Thyroid gland (tissue), 4 donors: ENCODE measurements around the gene DVL2. TPM values are rescaled to one million over a fixed set of nuclear protein-coding genes. Genes with fewer than 3 reads are reported as not detected.
A peak's percentile ranks its signal among the peaks of the same experiment; 100 is the strongest.

ENCODE experiments used
- DNase-seq, 2 donors: peaks; one replicate each; pipeline ENCODE4 v3.0.0-alpha.2; 2019
- H3K27ac ChIP-seq, 3 donors: fragments of 200-600 bp; sonication (generic); 1 replicate in 2 of 3; 2 replicates in 1 of 3; pipeline ENCODE4 v1.5.1; 2016 to 2019; ENCODE audit warnings: mild to moderate bottlenecking in 1 of 3, moderate library complexity in 1 of 3
- H3K27me3 ChIP-seq: fragments of 200-600 bp; sonication (generic); one replicate; pipeline ENCODE4 v1.5.1; 2019
- H3K36me3 ChIP-seq, 2 donors: fragments of 200-600 bp; sonication (generic); one replicate each; pipeline ENCODE4 v1.5.1; 2016 to 2019
- H3K4me1 ChIP-seq, 2 donors: fragments of 200-600 bp; sonication (generic); one replicate each; pipeline ENCODE4 v1.5.1; 2017 to 2019
- H3K4me3 ChIP-seq, 3 donors: fragments of 200-600 bp; sonication (generic); replicated peaks in 1 of 3; 1 replicate in 2 of 3; 2 replicates in 1 of 3; pipeline ENCODE4 v1.5.1; 2016; ENCODE audit warnings: mild to moderate bottlenecking in 1 of 3
- H3K9me3 ChIP-seq: fragments of 200-600 bp; sonication (generic); one replicate; pipeline ENCODE4 v1.5.1; 2017
- POLR2A ChIP-seq, 2 donors: fragments of 450-650 bp; IDR thresholded peaks; one replicate each; pipeline ENCODE4 v1.6.1; 2017; ENCODE audit warnings: antibody characterized with exemption in 2 of 2, mild to moderate bottlenecking in 2 of 2, moderate library complexity in 1 of 2
- WGBS, 2 donors: methylation state at CpG; one replicate each; pipeline ENCODE4 v1.1.5; 2017; 5-methylcytosine and 5-hydroxymethylcytosine counted together
- intact Hi-C: fragments of 100-400 bp; cut with DNase I; formaldehyde crosslinking; loops from one replicate; pipeline ENCODE4 v1.15.1; 2023
- total RNA-seq, 4 donors: library from RNA; depleted of rRNA; stranded (reverse); fragments of >200 nt; gene quantifications; one replicate each; pipeline ENCODE4 v1.2.3, GENCODE V29; 2016
- TF ChIP-seq, protein P1 (sequence below), 6 experiments: fragments of 200-600 bp in 3 of 6; fragments of 450-650 bp in 3 of 6; sonication (generic) in 3 of 6; IDR thresholded peaks; one replicate each; pipeline ENCODE4 v1.5.1; 2016 to 2019; ENCODE audit warnings: antibody characterized with exemption in 6 of 6, mild to moderate bottlenecking in 2 of 6, inconsistent platforms in 1 of 6, moderate library complexity in 1 of 6

The DVL2 gene
- total RNA-seq, 4 donors from 2014 or later = 45.3 to 68.6 (median 49.0) TPM

DNA sequence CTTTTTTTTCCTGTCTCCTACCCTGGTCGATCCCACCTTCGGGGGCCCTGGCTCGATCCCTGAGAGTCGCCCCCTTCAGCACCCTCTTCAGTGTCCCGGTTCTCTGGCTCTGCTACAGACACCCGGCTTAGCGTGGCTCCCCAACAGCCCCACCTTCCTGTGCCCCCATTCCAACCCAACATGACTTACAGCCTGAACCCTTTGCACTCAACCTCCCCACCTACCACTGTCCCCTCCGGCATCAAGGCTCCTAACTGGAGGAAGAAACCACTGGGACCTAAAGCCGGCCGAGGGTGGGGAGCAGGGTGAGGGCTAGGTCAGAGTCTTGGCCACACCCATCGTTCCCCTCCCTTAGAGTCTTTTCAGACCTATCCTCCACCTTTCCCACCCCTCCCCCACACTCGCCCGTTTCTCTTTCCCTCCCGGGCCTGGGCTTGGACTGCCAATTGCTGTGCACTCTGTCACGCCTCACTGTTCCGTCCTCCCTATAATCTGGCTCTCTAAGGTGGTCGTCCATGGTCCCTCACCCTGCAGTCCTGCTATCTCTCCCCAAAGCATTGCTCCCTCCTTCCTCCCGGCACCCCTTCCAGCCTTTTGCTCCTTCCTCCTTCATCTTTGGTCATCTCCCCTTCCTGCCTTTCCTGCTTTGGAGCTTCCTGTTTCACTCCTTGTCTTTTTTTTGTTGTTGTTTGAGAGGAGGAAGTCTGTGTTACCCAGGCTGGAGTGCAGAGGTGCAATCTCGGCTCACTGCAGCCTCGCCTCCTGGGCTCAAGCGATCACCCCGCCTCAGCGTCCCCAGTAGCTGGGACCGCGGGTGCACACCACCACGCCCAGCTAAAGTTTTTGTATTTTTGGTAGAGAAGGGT lies 28.9 kb upstream of the DVL2 start:
- H3K4me1 ChIP-seq = peaks cover 9 to 28% of the 10 kb centered on the region in 2 donors
- intact Hi-C loops = no loop called here
- peak in 1 of 2 donors; percentile 14 for TF ChIP-seq POLR2A (IDR thresholded peaks at IDR 0.05)
- TF ChIP-seq, protein P1, sequence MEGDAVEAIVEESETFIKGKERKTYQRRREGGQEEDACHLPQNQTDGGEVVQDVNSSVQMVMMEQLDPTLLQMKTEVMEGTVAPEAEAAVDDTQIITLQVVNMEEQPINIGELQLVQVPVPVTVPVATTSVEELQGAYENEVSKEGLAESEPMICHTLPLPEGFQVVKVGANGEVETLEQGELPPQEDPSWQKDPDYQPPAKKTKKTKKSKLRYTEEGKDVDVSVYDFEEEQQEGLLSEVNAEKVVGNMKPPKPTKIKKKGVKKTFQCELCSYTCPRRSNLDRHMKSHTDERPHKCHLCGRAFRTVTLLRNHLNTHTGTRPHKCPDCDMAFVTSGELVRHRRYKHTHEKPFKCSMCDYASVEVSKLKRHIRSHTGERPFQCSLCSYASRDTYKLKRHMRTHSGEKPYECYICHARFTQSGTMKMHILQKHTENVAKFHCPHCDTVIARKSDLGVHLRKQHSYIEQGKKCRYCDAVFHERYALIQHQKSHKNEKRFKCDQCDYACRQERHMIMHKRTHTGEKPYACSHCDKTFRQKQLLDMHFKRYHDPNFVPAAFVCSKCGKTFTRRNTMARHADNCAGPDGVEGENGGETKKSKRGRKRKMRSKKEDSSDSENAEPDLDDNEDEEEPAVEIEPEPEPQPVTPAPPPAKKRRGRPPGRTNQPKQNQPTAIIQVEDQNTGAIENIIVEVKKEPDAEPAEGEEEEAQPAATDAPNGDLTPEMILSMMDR (IDR thresholded peaks at IDR 0.05) = no peak
- H3K9me3 ChIP-seq = no peaks in the 10 kb centered on the region
- peaks cover 7% of the 10 kb centered on the region in 2 donors for H3K36me3 ChIP-seq
- peak; percentile 82 to 85 for DNase-seq
- whole genome bisulfite sequencing, 2 donors = 10 to 11% methylated on average over 26 of the region's 26 CpGs
- peak overlapping the region; percentile 68 to 83 (median 70) for H3K4me3 ChIP-seq
- no peaks in the 10 kb centered on the region for H3K27me3 ChIP-seq
- peak overlapping the region; percentile 44 to 75 (median 69) for H3K27ac ChIP-seq

DNA sequence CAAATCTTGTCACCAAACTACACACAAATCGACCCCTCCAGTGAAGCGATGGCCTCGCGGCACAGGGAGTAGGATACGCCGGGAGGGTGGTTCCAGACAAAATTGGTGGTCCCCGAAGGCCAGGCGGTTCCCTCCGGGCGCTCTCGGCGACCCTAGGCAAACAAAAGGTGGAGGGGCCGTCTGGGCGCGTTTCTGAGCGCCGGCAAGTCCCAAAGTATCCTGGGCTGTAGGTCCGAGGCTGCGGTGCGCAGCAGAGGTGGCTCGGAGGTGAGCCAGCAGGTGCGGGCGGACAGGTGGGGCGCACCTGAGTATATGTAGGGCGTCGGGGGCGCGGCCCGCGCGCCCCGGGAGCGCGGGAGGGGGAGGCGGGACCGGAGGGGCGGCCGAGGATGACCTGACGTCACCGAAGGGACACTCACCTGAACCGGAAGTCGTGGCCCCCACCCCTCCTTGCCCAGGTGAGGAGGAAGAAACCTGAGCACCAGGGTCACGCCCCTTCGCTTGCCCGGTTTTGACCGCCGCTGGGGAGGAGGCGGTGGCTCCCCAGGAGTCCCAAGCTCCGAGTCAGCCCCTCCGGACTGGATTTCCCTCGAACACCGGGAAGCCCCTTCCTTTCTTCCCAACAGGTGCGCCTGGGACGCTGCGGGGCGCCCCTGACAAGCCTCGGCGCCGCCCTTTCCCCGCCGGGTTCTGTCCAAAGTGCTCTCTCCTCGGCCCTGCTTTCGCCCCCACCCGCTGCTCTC lies 28.0 kb upstream of the DVL2 start, which contains the start of gene CLDN7:
CLDN7 (minus strand) TSS at position 287 of the 743 bp plus-strand sequence. CDS start 435 bp downstream, outside the sequence.
- H3K9me3 ChIP-seq = no peaks in the 10 kb centered on the region
- WGBS, 2 donors = 1 to 5% methylated on average over 33 to 37 of the region's 64 CpGs
- DNase-seq = peak; percentile 97 to 98
- H3K4me1 ChIP-seq = peaks cover 9 to 28% of the 10 kb centered on the region in 2 donors
- peak within 1 kb of the TSS; percentile 68 to 92 (median 78) for H3K4me3 ChIP-seq
- peak within 1 kb of the TSS; percentile 74 to 93 (median 84) for H3K27ac ChIP-seq
- intact Hi-C loops = no loop called here
- no peaks in the 10 kb centered on the region for H3K27me3 ChIP-seq
- peak; percentile 92 to 94 for TF ChIP-seq POLR2A (IDR thresholded peaks at IDR 0.05)
- TF ChIP-seq, protein P1 (IDR thresholded peaks at IDR 0.05) = peak in 3 of 6 experiments; percentile 28 to 32 (median 30)
- peaks cover 9 to 10% of the 10 kb centered on the region in 2 donors for H3K36me3 ChIP-seq

DNA sequence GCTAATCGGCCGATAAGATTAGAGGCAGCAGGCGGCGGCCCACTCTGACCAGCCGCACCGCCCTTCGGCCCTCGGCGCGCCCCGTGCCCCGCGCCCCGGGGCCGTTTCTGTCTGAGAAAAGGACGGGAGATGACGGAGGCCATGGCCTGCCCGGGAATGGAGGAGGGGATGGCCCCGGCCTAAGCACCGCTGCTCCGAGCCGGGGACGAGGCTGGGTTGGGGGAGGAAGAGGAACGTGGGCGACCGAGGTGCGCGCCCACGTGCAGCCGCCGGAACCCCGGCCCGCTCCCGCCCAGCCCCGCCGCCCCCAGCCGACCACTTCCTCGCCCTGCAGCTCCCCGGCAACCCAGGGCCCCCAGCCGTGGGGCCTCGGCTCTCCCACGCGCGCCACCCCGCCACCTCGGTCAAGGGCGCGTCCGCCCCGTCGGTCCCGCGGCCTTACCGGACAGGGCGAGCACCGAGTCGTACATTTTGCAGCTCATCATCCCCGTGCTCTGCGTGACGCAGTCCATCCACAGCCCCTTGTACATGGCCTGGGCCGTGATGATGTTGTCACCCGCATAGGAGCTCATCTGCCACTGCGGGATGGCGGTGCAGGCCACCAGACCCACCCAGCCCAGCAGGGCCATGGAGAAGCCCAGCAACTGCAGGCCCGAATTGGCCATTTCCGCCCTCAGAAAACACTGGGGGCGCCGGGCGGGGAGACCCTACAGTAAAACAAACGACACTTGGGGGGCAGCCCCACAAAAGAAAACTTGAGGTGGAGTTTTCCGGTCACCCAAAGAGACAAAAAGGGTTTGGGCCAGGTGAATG lies 27.3 kb upstream of the DVL2 start:
- Histone ChIP-seq H3K9me3 (no peaks in the 10 kb centered on the region), H3K27me3 (no peaks in the 10 kb centered on the region), H3K4me3 (peak overlapping the region; percentile 68 to 92 (median 78)), H3K4me1 (peaks cover 9 to 28% of the 10 kb centered on the region in 2 donors), H3K27ac (peak overlapping the region; percentile 74 to 93 (median 84)), H3K36me3 (peaks cover 10 to 17% of the 10 kb centered on the region in 2 donors)
- WGBS, 2 donors = 7 to 15% methylated on average over 10 to 20 of the region's 71 CpGs
- intact Hi-C loops = no loop called here
- TF ChIP-seq, protein P1 (IDR thresholded peaks at IDR 0.05) = no peak
- DNase-seq = peak; percentile 21 to 24

DNA sequence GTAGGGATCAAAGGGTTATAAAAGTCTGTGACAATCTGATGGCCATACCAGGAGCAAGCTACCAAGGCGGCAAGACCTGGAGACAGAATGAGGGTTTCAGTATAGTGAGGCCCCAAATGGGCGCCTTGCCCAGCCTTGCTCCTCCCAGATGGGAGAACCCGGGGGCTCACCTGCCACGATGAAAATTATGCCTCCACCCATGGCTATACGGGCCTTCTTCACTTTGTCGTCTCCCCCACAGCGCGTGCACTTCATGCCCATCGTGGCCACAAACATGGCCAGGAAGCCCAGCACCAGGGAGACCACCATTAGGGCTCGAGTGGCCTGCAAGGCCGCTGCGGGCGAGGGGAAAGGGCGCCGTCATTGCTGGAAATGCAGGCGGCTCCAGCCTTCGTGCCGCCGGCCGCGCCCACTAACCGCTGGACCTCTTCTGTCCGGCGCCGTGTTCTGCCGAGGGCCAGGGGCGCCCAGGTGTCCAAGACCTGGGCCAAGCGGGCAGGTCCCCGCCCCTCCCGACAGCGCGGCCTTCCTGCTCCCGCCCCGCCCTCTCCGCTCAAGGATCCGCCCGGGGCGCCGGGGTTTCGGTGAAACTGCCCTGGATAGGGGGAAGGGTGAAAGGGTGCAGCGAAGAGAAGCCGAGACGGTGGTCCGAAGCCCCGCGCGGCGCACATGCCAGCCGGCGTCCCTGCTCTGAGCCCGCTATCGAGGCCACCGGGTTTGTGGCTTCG lies 26.5 kb upstream of the DVL2 start:
- Histone ChIP-seq H3K27ac (peak overlapping the region; percentile 74 to 93 (median 84)), H3K4me3 (peak overlapping the region; percentile 68 to 92 (median 78)), H3K9me3 (no peaks in the 10 kb centered on the region), H3K4me1 (peaks cover 9 to 28% of the 10 kb centered on the region in 2 donors), H3K36me3 (peaks cover 15 to 22% of the 10 kb centered on the region in 2 donors), H3K27me3 (no peaks in the 10 kb centered on the region)
- WGBS, 2 donors = 10 to 33% methylated on average over 4 to 30 of the region's 54 CpGs
- intact Hi-C loops = no loop called here
- TF ChIP-seq, protein P1 (IDR thresholded peaks at IDR 0.05) = no peak
- peak; percentile 12 to 76 for TF ChIP-seq POLR2A (IDR thresholded peaks at IDR 0.05)
- peak; percentile 90 to 92 for DNase-seq
